HG02840 (cell line): ENCODE data around the gene FYN.

ENCODE experiments used
- ATAC-seq: cut with Tn5 transposase; IDR thresholded peaks from one replicate; pipeline ENCODE4 v1.9.1; 2021; ENCODE audit warnings: mild to moderate bottlenecking, moderate library complexity, moderate number of reproducible peaks; ENCODE audit not compliant: unreplicated experiment, low FRiP score

Gene FYN

GRCh38 chr6:111759836-111760785 lies 113.1 kb downstream of the FYN start:
- ATAC-seq = no peak

GRCh38 chr6:111759331-111759835 lies 113.9 kb downstream of the FYN start:
- ATAC-seq = no peak

- no peak for ATAC-seq
Measured at GRCh38 chr6:111758608-111759329, 114.5 kb downstream of the FYN start.

- no peak for ATAC-seq
Measured at GRCh38 chr6:111757342-111757741, 115.9 kb downstream of the FYN start.

- no peak for ATAC-seq
Measured at GRCh38 chr6:111754423-111754822, 118.8 kb downstream of the FYN start.

GRCh38 chr6:111753573-111753972 lies 119.7 kb downstream of the FYN start:
- no peak for ATAC-seq

- ATAC-seq = no peak
Measured at GRCh38 chr6:111752476-111752875, 120.8 kb downstream of the FYN start.

GRCh38 chr6:111750753-111751673 lies 122.2 kb downstream of the FYN start:
- peak; percentile 89 for ATAC-seq

DNA sequence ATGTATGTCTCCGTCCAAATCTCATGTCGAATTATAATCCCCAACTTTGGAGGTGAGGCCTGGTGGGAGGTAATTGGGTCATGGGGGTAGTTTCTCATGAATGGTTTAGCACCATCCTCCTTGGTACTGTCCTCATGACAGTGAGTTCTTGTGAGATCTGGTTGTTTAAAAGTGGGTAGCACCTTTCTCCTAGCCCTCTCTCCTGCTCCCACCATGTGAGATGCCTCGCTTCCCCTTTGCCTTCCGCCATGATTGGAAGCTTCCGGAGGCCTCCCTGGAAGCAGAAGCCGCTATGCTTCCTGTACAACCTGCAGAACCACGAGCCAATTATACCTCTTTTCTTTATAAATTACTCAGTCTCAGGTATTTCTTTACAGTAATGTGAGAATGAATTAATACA lies 123.1 kb downstream of the FYN start:
- no peak for ATAC-seq

- ATAC-seq = no peak
Measured at GRCh38 chr6:111748231-111748647, 125.0 kb downstream of the FYN start.

GRCh38 chr6:111747829-111748228 lies 125.4 kb downstream of the FYN start:
- ATAC-seq = no peak

DNA sequence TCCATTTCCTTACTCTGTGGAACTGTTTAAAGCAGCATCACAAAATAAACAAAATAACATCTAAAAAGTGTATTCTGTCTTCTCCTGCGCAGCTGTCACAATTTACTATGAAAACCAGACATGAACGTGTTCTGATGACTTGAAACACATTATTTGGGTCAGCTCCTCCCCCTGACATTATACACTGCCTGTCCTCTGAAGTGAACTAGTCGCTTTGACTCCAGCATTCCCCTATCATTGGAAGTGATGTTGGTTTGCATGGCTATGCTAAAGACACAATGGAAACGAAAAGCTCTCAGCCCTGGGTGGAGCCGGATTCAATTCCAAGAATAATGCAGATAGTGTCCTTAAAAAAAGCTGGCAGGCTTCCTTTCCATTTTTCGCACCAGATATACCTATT lies 125.9 kb downstream of the FYN start:
- ATAC-seq = no peak

- no peak for ATAC-seq
Measured at GRCh38 chr6:111746983-111747382, 126.3 kb downstream of the FYN start.

- ATAC-seq = no peak
Measured at GRCh38 chr6:111745636-111746035, 127.6 kb downstream of the FYN start.

DNA sequence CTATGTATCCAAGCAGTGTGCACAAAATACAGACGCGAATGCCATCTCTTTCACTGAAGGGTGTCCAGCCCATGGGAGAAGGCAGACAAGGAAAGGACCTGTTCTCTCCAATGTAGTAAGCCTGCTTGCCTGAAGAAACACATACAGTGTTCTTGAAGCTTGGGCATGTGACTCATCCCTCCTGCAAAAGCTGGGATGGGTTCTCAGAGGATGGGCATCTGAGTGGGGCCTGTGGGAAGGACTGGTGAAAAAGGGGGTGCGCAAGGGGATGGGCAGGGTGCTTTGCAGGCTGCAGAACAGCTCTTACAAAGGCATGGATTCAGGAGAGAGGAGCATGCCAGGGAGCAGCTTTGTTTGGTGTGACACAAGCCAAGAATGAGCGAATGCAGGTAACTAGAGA lies 128.1 kb downstream of the FYN start:
- no peak for ATAC-seq

- ATAC-seq = no peak
Measured at GRCh38 chr6:111743862-111744692, 129.2 kb downstream of the FYN start.

DNA sequence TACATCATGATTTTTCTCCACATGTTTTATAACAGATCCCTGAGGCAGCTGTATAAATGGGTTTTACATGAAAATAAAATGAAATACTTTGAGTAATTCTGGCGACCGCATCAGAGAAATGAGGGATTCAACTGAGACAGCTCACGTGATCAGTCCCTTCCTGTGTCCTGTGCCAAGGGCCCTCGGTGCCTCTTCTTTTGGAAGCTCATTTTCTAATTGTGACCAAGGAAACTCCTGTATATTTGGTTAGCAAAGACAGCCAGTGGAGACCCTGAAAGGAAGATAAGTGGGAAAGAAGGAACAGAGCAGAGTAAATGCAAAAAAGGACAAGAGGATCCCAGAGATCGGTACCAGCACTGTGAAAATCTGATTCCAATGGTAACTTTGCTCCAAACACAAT lies 129.9 kb downstream of the FYN start:
- ATAC-seq = no peak

- ATAC-seq = no peak
Measured at GRCh38 chr6:111741177-111741952, 131.9 kb downstream of the FYN start.

- ATAC-seq = no peak
Measured at GRCh38 chr6:111740506-111740905, 132.7 kb downstream of the FYN start.
